Gastroesophageal sphincter (tissue), 3 donors: ENCODE data around the gene PSPN.

Experiments used
- POLR2AphosphoS5 ChIP-seq: sonication (generic); formaldehyde crosslinking; IDR thresholded peaks from one replicate; pipeline ENCODE4 v1.6.1; 2017; ENCODE audit warnings: antibody characterized with exemption
- TF ChIP-seq, protein P1 (sequence below), 4 experiments: fragments of 200-600 bp in 2 of 4; fragments of 450-650 bp in 2 of 4; sonication (generic) in 1 of 4; IDR thresholded peaks; one replicate each; pipeline ENCODE4 v1.5.1; 2017 to 2019; ENCODE audit warnings: antibody characterized with exemption in 4 of 4, mild to moderate bottlenecking in 2 of 4, moderate library complexity in 2 of 4

- TF ChIP-seq, protein P1, sequence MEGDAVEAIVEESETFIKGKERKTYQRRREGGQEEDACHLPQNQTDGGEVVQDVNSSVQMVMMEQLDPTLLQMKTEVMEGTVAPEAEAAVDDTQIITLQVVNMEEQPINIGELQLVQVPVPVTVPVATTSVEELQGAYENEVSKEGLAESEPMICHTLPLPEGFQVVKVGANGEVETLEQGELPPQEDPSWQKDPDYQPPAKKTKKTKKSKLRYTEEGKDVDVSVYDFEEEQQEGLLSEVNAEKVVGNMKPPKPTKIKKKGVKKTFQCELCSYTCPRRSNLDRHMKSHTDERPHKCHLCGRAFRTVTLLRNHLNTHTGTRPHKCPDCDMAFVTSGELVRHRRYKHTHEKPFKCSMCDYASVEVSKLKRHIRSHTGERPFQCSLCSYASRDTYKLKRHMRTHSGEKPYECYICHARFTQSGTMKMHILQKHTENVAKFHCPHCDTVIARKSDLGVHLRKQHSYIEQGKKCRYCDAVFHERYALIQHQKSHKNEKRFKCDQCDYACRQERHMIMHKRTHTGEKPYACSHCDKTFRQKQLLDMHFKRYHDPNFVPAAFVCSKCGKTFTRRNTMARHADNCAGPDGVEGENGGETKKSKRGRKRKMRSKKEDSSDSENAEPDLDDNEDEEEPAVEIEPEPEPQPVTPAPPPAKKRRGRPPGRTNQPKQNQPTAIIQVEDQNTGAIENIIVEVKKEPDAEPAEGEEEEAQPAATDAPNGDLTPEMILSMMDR (IDR thresholded peaks at IDR 0.05) = peak in 2 of 4 experiments; percentile 7 to 39
- TF ChIP-seq POLR2AphosphoS5 = peak; percentile 42
These were observed 17.6 kb upstream of the PSPN start, which contains the start of gene GTF2F1 for GRCh38 chr19:6393074-6393982.
